Panc1 (cell line): Measurements from ENCODE around the gene HEBP2. TPM values are rescaled to one million over a fixed set of nuclear protein-coding genes. Genes with fewer than 3 reads are reported as not detected.
A peak's percentile ranks its signal among the peaks of the same experiment; 100 is the strongest.

Experiments used
- ATAC-seq: fragments of 200-7000 bp; cut with Tn5 transposase; 2 replicates; pipeline ENCODE4 v1.9.1; 2020; ENCODE audit warnings: mild to moderate bottlenecking, moderate library complexity
- BruUV-seq: library from RNA; stranded (reverse); fragments of 400-500 nt; replicated peaks from 2 replicates; lab custom pipeline; 2021; lab: Mats Ljungman, UMichigan
- CTCF ChIA-PET: fragments of 300-600 bp; sonication (Branson Sonifier 250); formaldehyde crosslinking; loops from one replicate; lab custom pipeline; 2022; ENCODE audit warnings: antibody characterized with exemption; lab: Charles Lee
- POLR2A ChIA-PET: fragments of 300-600 bp; sonication (Branson Sonifier 250); formaldehyde crosslinking; loops from one replicate; lab custom pipeline; 2022; ENCODE audit warnings: antibody characterized with exemption; lab: Charles Lee
- DNase-seq: peaks from one replicate; pipeline ENCODE4 v3.0.0-alpha.2; 2010; ENCODE audit warnings: low read depth, low spot score
- H3K27ac ChIP-seq: 2 replicates; pipeline ENCODE4 v1.5.1; 2011; ENCODE audit warnings: mild to moderate bottlenecking, low read length, inconsistent platforms
- H3K27me3 ChIP-seq: fragments of 200-500 bp; sonication (Bioruptor generic); 2 replicates; pipeline ENCODE4 v1.6.0; 2014; ENCODE audit warnings: low read length, inconsistent platforms; ENCODE audit not compliant: control insufficient read depth, insufficient read depth
- H3K36me3 ChIP-seq: fragments of 200-500 bp; sonication (Bioruptor generic); 2 replicates; pipeline ENCODE4 v1.5.1; 2014; ENCODE audit warnings: inconsistent platforms, mild to moderate bottlenecking, low read length, moderate library complexity; ENCODE audit not compliant: control insufficient read depth, insufficient read depth
- H3K4me1 ChIP-seq: 2 replicates; pipeline ENCODE4 v1.5.1; 2011; ENCODE audit warnings: inconsistent platforms, mild to moderate bottlenecking, low read length, moderate library complexity; ENCODE audit not compliant: control insufficient read depth, insufficient read depth
- H3K4me3 ChIP-seq, 2 experiments: 2 replicates each; pipeline ENCODE4 v1.5.1; 2011 to 2012; ENCODE audit warnings: low read depth in 2 of 2, low read length in 2 of 2, mild to moderate bottlenecking in 2 of 2, inconsistent platforms in 1 of 2, moderate library complexity in 1 of 2
- H3K9me3 ChIP-seq: fragments of 200-500 bp; sonication (Bioruptor generic); 2 replicates; pipeline ENCODE4 v1.5.1; 2014; ENCODE audit warnings: low read depth, mild to moderate bottlenecking, inconsistent platforms, low read length, moderate library complexity; ENCODE audit not compliant: control insufficient read depth, insufficient read depth
- POLR2AphosphoS5 ChIP-seq: IDR thresholded peaks from 2 replicates; pipeline ENCODE4 v1.6.1; 2012; ENCODE audit warnings: mild to moderate bottlenecking, low read depth, low read length, moderate library complexity
- SIN3A ChIP-seq: IDR thresholded peaks from 2 replicates; pipeline ENCODE4 v1.6.1; 2012; ENCODE audit warnings: low read depth, mild to moderate bottlenecking, low read length, moderate library complexity, borderline replicate concordance; ENCODE audit not compliant: insufficient read depth
- TCF7L2 ChIP-seq: IDR thresholded peaks from 2 replicates; pipeline ENCODE4 v1.6.1; 2011; ENCODE audit warnings: mild to moderate bottlenecking, low read depth, low read length, inconsistent platforms
- in situ Hi-C: cut with HindIII; loops from 2 replicates; pipeline ENCODE4 v1.10.0; 2016; ENCODE audit warnings: low sequenced_read_pairs, low pct_unique_long_range_greater_than_20kb
- intact Hi-C: fragments of 100-400 bp; cut with micrococcal nuclease; formaldehyde crosslinking; loops from one replicate; pipeline ENCODE4 v1.10.0; 2022; ENCODE audit not compliant: unreplicated experiment
- total RNA-seq: library from RNA; stranded (reverse); gene quantifications from one replicate; pipeline ENCODE4 v1.2.1, GENCODE V29; 2021; ENCODE audit not compliant: unreplicated experiment
- TF ChIP-seq, protein P1 (sequence below), 2 experiments: IDR thresholded peaks; 2 replicates each; pipeline ENCODE4 v1.6.1; 2011 to 2012; ENCODE audit warnings: low read depth in 2 of 2, control low read depth in 1 of 2, low read length in 1 of 2, mild to moderate bottlenecking in 1 of 2, moderate library complexity in 1 of 2; ENCODE audit not compliant: insufficient read depth in 1 of 2
- TF ChIP-seq, protein P2 (sequence below): fragments of 450-650 bp; IDR thresholded peaks from 2 replicates; pipeline ENCODE4 v1.5.1; 2017; ENCODE audit warnings: mild to moderate bottlenecking

HEBP2 gene
- total RNA-seq, 1 experiment from 2014 or later, result 48.1 TPM

DNA sequence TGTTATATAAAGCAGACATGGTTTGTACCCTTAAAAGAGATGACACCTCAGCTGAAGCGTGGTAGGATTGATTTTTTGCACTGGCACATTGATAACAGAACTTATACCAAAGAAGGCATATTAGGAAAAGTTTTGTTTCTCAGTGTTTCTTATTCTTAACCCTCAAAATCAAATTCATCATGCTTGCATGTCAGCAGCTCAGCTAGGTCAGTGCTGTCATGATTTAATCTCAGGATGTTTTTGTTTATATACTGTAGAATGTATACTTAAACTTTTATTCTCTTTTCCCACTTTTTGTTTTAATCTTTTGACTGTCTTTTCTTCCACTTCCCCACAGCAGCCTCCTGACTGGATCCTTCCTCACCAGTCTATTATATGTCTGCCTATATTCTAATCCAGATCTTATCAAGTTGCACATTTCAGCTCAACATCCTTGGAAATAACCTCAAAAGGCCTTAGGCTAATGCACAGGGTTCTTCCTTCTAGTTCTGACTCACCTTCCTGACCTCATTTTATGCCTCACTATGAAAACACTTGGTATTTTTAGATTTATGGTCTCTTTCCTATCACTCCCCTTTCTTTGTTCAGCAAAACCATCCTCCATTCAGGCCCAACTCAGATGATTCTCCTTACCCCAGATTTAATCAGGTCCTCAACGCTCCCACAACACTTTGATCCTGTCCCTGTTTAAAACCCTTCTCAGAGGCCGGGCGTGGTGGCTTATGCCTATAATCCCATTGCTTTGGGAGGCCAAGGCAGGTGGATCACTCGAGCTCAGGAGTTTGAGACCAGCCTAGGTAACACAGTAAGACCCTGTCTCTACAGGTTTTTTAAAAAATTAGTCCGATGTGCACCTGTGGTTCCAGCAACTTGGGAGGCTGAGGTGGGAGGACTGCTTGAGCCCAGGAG lies 7.2 kb downstream of the HEBP2 start:
- intact Hi-C loops (loop anchor here (10.0 kb wide), 1 partner anchor 406 kb away; no protein-coding TSS in a partner anchor), in situ Hi-C loops (no loop called here)
- no peak overlapping the region for H3K4me3 ChIP-seq
- TF ChIP-seq POLR2AphosphoS5 (no peak), SIN3A (no peak), TCF7L2 (no peak)
- TF ChIP-seq, protein P1, sequence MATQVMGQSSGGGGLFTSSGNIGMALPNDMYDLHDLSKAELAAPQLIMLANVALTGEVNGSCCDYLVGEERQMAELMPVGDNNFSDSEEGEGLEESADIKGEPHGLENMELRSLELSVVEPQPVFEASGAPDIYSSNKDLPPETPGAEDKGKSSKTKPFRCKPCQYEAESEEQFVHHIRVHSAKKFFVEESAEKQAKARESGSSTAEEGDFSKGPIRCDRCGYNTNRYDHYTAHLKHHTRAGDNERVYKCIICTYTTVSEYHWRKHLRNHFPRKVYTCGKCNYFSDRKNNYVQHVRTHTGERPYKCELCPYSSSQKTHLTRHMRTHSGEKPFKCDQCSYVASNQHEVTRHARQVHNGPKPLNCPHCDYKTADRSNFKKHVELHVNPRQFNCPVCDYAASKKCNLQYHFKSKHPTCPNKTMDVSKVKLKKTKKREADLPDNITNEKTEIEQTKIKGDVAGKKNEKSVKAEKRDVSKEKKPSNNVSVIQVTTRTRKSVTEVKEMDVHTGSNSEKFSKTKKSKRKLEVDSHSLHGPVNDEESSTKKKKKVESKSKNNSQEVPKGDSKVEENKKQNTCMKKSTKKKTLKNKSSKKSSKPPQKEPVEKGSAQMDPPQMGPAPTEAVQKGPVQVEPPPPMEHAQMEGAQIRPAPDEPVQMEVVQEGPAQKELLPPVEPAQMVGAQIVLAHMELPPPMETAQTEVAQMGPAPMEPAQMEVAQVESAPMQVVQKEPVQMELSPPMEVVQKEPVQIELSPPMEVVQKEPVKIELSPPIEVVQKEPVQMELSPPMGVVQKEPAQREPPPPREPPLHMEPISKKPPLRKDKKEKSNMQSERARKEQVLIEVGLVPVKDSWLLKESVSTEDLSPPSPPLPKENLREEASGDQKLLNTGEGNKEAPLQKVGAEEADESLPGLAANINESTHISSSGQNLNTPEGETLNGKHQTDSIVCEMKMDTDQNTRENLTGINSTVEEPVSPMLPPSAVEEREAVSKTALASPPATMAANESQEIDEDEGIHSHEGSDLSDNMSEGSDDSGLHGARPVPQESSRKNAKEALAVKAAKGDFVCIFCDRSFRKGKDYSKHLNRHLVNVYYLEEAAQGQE (IDR thresholded peaks at IDR 0.05; ENCODE audit: insufficient read depth in 1 of 2, low read depth in 2 of 2, low read length in 1 of 2), result no peak
- TF ChIP-seq, protein P2, sequence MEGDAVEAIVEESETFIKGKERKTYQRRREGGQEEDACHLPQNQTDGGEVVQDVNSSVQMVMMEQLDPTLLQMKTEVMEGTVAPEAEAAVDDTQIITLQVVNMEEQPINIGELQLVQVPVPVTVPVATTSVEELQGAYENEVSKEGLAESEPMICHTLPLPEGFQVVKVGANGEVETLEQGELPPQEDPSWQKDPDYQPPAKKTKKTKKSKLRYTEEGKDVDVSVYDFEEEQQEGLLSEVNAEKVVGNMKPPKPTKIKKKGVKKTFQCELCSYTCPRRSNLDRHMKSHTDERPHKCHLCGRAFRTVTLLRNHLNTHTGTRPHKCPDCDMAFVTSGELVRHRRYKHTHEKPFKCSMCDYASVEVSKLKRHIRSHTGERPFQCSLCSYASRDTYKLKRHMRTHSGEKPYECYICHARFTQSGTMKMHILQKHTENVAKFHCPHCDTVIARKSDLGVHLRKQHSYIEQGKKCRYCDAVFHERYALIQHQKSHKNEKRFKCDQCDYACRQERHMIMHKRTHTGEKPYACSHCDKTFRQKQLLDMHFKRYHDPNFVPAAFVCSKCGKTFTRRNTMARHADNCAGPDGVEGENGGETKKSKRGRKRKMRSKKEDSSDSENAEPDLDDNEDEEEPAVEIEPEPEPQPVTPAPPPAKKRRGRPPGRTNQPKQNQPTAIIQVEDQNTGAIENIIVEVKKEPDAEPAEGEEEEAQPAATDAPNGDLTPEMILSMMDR, result no peak
- DNase-seq (peak; percentile 71), ATAC-seq (peak; percentile 82)
- BruUV-seq, result no TSS peak
- no peaks in the 10 kb centered on the region for H3K27me3 ChIP-seq
- H3K36me3 ChIP-seq, result peaks cover 4% of the 10 kb centered on the region
- H3K27ac ChIP-seq, result no peak overlapping the region
- ChIA-PET POLR2A (no interaction called here), CTCF (no interaction called here)
- H3K4me1 ChIP-seq, result peaks cover 3% of the 10 kb centered on the region; the same call in 1 of the 2 replicates
- no peaks in the 10 kb centered on the region for H3K9me3 ChIP-seq

DNA sequence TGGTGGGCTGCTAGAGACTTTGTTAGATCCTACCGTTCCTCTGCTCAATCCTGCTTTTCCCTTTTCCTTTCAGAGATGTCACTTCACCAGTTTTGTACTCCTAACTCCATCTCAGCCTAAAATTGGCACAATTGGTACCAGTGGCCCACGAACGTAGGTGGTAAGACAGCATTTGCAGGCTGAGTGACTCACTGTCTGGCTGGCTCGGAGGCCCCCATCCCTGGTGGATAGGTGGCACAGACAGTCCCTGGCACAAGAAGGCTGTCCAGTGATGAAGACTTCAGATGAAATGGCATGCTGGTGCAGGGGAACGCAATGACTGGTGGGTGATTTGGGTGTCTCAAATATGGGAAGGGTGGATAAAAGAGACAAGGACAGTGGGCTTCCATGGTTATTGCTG lies 11.1 kb downstream of the HEBP2 start:
- ChIA-PET CTCF (interaction anchor here (0.7 kb wide), 1 partner anchor 83 kb away, joined by 4 read pairs; no protein-coding TSS in a partner anchor), POLR2A (no interaction called here)
- Histone ChIP-seq H3K4me1 (peaks cover 3% of the 10 kb centered on the region; the same call in 1 of the 2 replicates), H3K4me3 (no peak overlapping the region), H3K27ac (no peak overlapping the region), H3K9me3 (no peaks in the 10 kb centered on the region), H3K36me3 (no peaks in the 10 kb centered on the region), H3K27me3 (no peaks in the 10 kb centered on the region)
- BruUV-seq, result no TSS peak
- DNase-seq (no peak), ATAC-seq (no peak)
- intact Hi-C loops (loop anchor here (10.0 kb wide), 1 partner anchor 410 kb away; no protein-coding TSS in a partner anchor), in situ Hi-C loops (no loop called here)
- no peak for TF ChIP-seq POLR2AphosphoS5
- no peak for TF ChIP-seq SIN3A
- no peak for TF ChIP-seq TCF7L2
- TF ChIP-seq, protein P1 (IDR thresholded peaks at IDR 0.05; ENCODE audit: insufficient read depth in 1 of 2, low read depth in 2 of 2, low read length in 1 of 2), result no peak
